ENCODE data around the gene LRFN3.
"Not testable (repeated sequence)": the region's sequence is repeated elsewhere in the genome, so short reads cannot be mapped to it uniquely, and the experiment has no call there.

Gene LRFN3

DNA sequence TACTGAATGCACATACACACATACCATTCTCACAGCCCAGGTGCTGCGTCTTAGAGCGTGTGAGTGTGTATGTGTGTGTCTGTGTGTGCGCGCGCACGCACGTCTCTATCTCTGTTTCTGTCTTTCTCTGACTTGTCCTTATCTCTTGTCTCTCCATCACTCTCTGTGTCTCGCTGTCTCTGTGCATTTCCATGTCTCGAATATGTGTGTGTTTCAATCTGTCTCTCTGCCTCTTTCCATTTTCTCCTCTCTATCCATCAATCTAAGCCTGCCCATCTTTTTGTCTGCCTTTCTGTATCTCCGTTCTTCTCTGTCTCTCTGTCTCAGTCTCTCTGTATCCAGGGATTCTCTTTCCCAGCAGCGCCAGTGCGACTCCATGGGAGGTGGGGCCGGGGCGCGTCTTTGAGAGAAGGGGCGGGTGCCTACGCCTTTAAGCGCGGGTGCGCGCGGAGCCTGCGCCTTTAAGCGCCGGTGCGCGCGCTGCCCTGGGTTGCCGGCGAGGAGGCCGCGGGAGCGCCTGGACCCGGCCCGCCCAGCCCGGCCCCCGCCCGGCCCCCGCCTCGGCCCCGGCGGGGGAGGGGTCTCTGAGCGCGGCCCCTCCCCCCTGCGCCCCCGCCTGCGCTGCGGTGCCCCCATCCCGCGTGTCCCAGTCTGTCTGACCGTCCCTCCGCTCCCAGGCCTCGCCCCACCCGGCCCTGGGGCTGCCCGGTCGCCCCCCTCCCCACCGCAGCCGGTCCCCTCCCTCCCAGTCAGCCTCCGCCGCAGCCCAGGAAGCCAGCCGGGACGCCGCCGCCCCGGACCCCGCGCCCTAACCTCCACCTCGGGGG lies at the start of gene LRFN3:
LRFN3 (plus strand) TSS at position 464 of the 827 bp plus-strand sequence. CDS start 3,052 bp downstream, outside the sequence.
- peak; percentile 64 for DNase-seq

DNA sequence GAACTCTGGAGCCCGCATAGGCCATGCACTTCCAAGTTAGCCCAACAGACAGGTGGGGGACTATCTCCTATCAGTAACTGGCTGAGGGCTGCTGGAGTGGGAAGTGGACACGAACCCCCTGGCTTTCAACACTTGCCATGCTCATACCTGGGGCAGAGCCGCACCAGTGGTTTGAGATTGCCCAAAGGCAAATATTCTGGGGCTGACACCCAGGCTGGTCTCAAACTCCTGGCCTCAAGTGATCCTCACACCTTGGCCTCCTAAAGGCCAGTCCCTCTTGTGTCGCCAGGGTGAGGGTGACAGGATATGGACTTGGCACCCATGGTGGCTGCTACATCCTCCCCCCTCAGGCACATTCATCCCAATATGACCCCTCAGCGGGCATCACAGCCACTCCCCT lies 49.0 kb upstream of the LRFN3 start:
- no peak for DNase-seq

DNA sequence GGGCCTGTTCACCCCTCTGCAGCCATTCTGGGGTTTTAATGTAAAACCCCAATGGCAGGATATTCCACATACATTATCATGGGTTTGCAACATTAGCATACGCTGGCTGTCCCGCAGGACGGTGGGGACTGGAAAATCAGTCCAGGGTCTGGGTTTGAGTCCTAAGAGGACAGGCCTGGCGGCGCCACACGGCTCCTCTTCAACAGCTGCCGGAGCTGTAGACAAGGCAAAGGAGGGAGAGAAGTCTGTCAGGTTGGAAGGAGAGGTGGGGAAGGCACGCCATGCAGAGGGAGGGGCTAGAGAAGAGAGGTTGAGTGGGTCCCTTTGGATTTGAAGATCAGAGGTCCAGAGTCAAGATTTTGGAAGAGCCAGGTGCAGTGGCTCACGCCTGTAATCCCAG lies 47.8 kb upstream of the LRFN3 start:
- no peak for DNase-seq

- DNase-seq: no peak
These were observed 46.6 kb upstream of the LRFN3 start for GRCh38 chr19:35889370-35890112.

GRCh38 chr19:35890113-35890650 lies 46.0 kb upstream of the LRFN3 start:
- no peak for DNase-seq

GRCh38 chr19:35891819-35892218 lies 44.4 kb upstream of the LRFN3 start:
- DNase-seq: not testable (repeated sequence)

- no peak for DNase-seq
These were observed 41.8 kb upstream of the LRFN3 start for GRCh38 chr19:35894342-35894741.

DNA sequence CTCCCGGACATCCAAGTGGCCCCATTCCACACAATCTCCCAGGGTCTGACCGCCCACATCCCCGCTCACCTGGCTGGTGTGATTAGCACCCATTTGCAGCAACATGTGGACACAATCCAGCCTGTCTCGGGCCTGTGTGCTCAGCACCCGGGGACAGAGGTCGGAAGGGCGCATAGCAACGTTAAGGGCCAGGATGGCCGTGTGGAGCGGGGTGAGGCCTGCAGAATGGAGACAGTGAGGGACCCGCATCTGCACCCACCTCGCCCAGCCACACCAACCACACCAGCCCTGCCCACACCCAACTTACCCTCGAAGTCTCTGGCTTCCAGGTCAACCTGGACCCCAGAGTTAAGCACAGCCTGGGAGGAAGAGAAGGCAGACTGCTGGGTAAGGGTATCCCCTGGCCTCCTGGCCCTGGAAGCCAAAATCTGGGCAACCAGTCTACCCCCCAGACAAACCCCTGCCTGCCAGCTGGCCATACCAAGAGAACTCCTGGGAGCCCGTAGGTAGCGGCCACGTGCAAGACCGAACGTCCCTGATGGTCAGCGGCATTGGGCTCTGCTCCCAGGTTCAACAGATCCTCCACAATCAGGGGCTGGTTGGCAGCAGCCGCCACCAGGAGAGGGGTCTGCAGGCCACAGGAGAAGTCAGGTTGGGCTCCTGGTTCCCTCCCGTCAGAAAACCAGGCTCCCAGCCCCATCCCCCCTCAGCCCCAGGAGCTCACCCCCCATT lies 40.1 kb upstream of the LRFN3 start:
- no peak for DNase-seq

GRCh38 chr19:35896643-35897040 lies 39.5 kb upstream of the LRFN3 start:
- no peak for DNase-seq

DNA sequence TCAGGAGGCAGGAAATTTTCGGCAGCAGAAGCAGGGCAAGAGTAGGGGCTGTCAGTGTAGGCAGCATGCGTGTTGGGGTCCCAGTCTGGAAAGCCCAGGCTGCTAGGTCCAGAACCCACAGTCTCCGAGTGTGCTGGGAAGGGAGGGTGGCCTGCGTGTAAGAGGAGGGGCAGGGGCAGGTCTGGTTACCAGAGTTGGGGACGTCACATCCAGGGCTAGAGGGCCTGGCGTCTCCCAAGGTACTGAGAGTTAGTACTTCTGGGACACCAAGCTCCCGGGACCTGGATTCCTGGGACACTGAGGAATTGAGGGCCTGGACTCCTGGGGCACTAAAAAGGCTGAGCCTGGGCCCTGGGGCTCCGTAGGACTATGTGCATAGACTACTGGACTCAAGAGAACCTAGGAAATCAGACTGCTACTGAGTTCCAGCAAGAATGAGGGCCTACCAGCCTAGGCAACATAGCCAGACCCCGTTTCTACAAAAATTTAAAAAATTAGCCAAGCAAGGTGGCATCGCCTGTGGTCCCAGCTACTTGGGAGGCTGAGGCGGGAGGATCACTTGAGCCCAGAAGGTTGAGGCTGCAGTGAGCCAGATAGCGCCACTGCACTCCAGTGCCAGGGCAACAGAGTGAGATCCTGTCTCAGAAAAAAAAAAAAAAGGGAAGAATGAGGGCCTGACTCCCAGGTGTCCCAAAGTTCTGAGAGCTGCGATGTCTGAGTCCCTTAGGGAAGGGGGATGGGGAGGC lies 38.3 kb upstream of the LRFN3 start:
- no peak for DNase-seq

- no peak for DNase-seq
These were observed 37.7 kb upstream of the LRFN3 start for GRCh38 chr19:35898499-35898809.

DNA sequence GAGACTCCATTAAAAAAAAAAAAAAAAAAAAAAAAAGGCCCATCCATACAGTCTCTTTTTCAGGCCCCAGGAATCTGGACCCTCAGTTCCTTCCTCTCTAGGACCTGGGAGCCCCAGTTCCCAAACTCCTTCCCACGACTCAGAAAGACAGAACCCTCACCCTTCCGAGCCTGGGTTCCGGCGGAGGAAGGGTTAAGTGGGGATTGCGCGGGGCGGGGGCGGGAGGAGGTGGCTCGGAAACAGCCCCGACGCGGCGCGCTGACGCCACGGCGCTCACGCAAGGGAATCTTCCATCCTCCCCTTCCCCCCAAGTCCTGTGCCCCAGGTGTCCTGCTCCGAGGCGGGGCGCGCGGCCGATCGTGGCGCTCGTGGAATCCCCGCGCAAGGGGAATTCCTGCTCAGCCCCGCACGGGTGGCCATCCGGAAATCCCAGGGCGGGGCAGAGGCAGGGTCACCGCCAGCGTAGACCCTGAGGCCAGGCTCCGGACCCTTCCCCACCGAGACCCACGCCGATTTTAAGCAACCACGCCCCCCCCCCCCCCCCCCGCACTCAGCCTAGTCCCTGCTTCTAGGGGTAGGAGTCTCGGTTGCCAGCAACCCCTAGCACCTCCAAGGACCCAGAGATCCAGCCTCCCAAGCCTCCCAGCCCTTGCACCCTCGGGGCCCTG lies 36.5 kb upstream of the LRFN3 start:
- peak; percentile 88 for DNase-seq

GRCh38 chr19:35901055-35901644 lies 35.0 kb upstream of the LRFN3 start:
- DNase-seq: no peak

DNA sequence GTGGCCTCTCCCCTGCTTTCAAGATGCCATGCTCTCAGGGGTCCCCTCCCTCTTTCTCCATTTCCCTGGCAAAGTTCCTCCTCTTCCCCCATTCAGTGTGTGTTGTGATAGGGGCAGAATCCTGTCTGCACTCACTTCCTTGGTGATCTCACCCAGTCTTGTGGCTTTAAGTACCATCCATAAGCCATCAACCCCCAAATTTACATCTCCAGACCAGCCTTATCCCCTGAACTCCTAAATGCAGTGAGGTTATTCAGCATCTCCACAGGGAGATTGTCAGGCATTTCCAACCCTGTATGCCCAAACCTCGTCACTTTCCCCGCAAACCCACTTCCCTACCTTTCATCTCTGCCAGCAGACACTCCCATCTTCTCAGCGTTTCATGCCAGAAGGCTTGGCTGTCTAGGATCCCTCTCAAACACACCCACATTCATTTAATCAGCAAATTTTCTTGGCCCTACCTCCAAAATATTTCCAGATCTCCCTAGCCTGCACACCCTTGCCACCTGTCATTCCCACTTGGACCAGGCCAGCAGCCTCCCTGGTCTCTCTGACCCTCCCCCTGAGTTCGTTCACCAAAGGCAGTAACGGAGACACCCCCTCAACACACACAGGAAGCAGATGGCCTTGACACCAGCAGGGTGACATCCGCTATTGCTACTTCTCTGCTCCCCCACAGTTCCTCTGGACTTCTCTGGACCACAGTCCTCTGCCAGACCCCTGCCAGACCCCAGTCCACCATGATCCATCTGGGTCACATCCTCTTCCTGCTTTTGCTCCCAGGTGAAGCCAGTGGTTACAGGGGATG lies 34.1 kb upstream of the LRFN3 start, which contains the start of gene HCST:
HCST (plus strand) TSS at position 676 of the 808 bp plus-strand sequence; CDS start at position 741, 65 bp downstream.
- DNase-seq: peak; percentile 40

DNA sequence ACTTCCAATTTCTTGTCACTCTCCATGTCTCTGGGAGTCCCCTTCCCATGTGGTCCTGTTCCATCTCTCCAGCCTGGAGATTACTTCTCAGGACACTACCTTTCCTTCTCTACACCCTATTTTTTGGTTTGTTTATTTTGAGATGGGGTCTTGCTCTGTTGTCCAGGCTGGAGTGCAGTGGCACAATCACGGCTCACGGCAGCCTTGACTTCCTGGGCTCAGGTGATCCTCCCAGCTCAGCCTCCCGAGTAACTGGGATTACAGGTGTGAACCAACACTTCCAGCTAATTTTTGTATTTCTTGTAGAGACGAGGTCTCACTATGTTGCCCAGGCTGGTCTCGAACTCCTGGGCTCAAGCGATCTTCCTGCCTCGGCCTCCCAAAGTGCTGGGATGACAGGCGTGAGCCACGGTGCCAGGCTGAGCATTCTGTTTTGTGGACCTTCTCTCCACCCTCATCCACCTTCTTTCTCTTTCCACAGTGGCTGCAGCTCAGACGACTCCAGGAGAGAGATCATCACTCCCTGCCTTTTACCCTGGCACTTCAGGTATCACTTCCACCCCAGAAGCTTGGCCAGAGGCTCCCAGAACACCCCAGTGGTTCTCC lies 33.2 kb upstream of the LRFN3 start:
- DNase-seq: no peak

DNA sequence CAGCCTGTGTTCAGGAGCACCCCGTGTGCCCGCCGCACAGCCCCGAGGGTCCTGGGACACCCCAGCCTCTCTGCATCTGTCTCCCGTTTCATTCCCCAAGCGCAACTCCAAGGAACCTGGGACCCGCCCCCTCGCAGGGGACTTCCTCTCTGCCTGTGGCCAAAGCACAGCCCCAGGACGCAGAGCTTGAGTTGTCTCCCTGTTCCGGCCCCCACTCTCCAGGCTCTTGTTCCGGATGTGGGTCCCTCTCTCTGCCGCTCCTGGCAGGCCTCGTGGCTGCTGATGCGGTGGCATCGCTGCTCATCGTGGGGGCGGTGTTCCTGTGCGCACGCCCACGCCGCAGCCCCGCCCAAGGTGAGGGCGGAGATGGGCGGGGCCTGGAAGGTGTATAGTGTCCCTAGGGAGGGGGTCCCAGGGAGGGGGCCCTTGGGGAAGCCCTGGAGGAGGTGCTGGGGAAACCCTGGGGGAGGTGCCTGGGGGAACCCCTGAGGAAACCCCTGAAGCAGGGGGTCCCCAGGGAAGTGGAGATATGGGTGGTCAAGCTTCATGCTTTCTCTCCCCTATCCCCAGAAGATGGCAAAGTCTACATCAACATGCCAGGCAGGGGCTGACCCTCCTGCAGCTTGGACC lies 32.5 kb upstream of the LRFN3 start:
- peak; percentile 84 for DNase-seq

GRCh38 chr19:35904311-35905068 lies 31.7 kb upstream of the LRFN3 start:
- DNase-seq: no peak

- no peak for DNase-seq
These were observed 30.9 kb upstream of the LRFN3 start for GRCh38 chr19:35905178-35905727.

GRCh38 chr19:35907377-35907745 lies 28.8 kb upstream of the LRFN3 start:
- no peak for DNase-seq
